C4-2B (cell line): Measurements from ENCODE around the gene CR1L.
"Not testable (repeated sequence)": the region's sequence is repeated elsewhere in the genome, so short reads cannot be mapped to it uniquely, and the experiment has no call there.

Experiments used
- CTCF ChIP-seq: fragments of 450-650 bp; conservative IDR thresholded peaks from 2 replicates; pipeline ENCODE4 v1.5.1; 2017; ENCODE audit warnings: mild to moderate bottlenecking
- ZFX ChIP-seq: fragments of 450-650 bp; IDR thresholded peaks from 2 replicates; pipeline ENCODE4 v1.6.1; 2017

- TF ChIP-seq CTCF, ZFX: not testable (repeated sequence)
Observed at GRCh38 chr1:207708004-207708403, 63.1 kb downstream of the CR1L start.
